Measurements from ENCODE around the gene DNAJC25. TPM values are rescaled to one million over a fixed set of nuclear protein-coding genes. Genes with fewer than 3 reads are reported as not detected.

DNAJC25 gene
- total RNA-seq, 1 experiment from 2014 or later: 6.1 TPM

DNA sequence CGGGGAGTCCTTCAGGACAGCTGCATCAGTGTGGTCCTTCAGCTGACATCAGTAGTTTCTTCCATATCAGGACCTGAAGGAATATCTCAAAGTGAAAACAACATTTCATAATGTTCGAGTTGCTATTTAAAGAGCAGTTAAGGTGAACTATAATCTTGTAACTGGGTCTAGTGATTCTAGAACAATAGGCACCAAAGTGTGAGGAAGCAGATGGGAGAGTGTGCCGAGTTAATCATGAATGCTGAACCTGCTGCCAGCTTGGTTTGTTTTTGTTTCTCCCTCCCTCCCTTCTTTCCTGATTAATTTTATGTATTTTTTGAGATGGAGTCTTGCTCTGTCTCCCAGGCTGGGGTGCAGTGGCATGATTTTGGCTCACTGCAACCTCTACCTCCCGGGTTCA lies 28.1 kb upstream of the DNAJC25 start:
- POLR2A ChIA-PET (ENCODE audit: low non-redundant PET): no interaction called here

DNA sequence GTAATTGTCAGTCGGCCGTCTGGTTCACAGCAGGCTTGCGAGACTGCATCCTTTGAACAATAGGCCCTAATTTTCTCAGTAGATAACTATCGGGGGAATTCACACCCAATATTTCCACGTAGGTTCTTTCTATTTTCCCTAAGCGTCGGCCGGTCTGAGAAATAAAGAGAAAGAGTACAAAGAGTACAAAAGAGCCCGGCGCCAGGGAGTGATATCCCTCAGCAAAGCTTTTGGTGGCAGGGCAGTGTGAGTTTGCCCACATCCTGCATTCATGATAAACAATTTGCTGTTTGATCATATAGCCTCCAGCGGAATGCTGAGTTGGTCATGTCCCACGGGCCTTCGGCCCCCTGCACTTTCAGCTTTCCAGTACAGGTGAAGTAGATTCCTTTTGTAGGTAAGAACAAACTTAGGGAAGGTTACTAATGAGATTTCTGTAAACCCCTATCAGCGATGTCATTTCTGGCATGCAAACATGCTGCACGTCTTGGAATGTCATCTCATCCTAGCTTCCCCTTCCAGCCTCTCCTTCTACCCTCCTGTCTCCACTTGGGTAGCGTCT lies 27.0 kb upstream of the DNAJC25 start:
- CTCF ChIA-PET: no interaction called here
- intact Hi-C loops (cut with micrococcal nuclease; ENCODE audit: unreplicated experiment): no loop called here
- no peak for DNase-seq (ENCODE audit: low spot score)
- TF ChIP-seq, protein P1, sequence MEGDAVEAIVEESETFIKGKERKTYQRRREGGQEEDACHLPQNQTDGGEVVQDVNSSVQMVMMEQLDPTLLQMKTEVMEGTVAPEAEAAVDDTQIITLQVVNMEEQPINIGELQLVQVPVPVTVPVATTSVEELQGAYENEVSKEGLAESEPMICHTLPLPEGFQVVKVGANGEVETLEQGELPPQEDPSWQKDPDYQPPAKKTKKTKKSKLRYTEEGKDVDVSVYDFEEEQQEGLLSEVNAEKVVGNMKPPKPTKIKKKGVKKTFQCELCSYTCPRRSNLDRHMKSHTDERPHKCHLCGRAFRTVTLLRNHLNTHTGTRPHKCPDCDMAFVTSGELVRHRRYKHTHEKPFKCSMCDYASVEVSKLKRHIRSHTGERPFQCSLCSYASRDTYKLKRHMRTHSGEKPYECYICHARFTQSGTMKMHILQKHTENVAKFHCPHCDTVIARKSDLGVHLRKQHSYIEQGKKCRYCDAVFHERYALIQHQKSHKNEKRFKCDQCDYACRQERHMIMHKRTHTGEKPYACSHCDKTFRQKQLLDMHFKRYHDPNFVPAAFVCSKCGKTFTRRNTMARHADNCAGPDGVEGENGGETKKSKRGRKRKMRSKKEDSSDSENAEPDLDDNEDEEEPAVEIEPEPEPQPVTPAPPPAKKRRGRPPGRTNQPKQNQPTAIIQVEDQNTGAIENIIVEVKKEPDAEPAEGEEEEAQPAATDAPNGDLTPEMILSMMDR (conservative IDR thresholded peaks at IDR 0.05; ENCODE audit: low read depth, low read length): no peak
- TF ChIP-seq EZH2 (IDR thresholded peaks at IDR 0.05; ENCODE audit: borderline replicate concordance, low read depth, low read length, poor library complexity, severe bottlenecking): no peak
- Histone ChIP-seq H3K4me3 (ENCODE audit: low read depth, low read length, poor library complexity, severe bottlenecking) (no peak overlapping the region), H3K4me1 (ENCODE audit: insufficient read depth, low read length, poor library complexity, severe bottlenecking) (no peaks in the 10 kb centered on the region), H3K27me3 (replicated peaks; ENCODE audit: insufficient read depth, low read depth, low read length, poor library complexity) (no peaks in the 10 kb centered on the region), H3K27ac (ENCODE audit: low read depth, low read length, poor library complexity, severe bottlenecking) (no peak overlapping the region), H3K9me3 (ENCODE audit: low read depth, low read length, poor library complexity, severe bottlenecking) (no peaks in the 10 kb centered on the region), H3K36me3 (ENCODE audit: insufficient read depth, low read length, poor library complexity, severe bottlenecking) (no peaks in the 10 kb centered on the region)
- BruUV-seq (replicated peaks): no TSS peak
- POLR2A ChIA-PET (ENCODE audit: low non-redundant PET): no interaction called here

More for the DNA sequence above, 28.1 kb upstream of the DNAJC25 start:
- Histone ChIP-seq H3K36me3 (ENCODE audit: insufficient read depth, low read length, poor library complexity, severe bottlenecking) (no peaks in the 10 kb centered on the region), H3K27me3 (replicated peaks; ENCODE audit: insufficient read depth, low read depth, low read length, poor library complexity) (no peaks in the 10 kb centered on the region), H3K9me3 (ENCODE audit: low read depth, low read length, poor library complexity, severe bottlenecking) (no peaks in the 10 kb centered on the region), H3K4me3 (ENCODE audit: low read depth, low read length, poor library complexity, severe bottlenecking) (no peak overlapping the region), H3K27ac (ENCODE audit: low read depth, low read length, poor library complexity, severe bottlenecking) (no peak overlapping the region), H3K4me1 (ENCODE audit: insufficient read depth, low read length, poor library complexity, severe bottlenecking) (no peaks in the 10 kb centered on the region)
- CTCF ChIA-PET: no interaction called here
- DNase-seq (ENCODE audit: low spot score): no peak
- intact Hi-C loops (cut with micrococcal nuclease; ENCODE audit: unreplicated experiment): no loop called here
- TF ChIP-seq EZH2 (IDR thresholded peaks at IDR 0.05; ENCODE audit: borderline replicate concordance, low read depth, low read length, poor library complexity, severe bottlenecking): no peak
- TF ChIP-seq, protein P1 (conservative IDR thresholded peaks at IDR 0.05; ENCODE audit: low read depth, low read length): no peak
- no TSS peak for BruUV-seq (replicated peaks)

DNA sequence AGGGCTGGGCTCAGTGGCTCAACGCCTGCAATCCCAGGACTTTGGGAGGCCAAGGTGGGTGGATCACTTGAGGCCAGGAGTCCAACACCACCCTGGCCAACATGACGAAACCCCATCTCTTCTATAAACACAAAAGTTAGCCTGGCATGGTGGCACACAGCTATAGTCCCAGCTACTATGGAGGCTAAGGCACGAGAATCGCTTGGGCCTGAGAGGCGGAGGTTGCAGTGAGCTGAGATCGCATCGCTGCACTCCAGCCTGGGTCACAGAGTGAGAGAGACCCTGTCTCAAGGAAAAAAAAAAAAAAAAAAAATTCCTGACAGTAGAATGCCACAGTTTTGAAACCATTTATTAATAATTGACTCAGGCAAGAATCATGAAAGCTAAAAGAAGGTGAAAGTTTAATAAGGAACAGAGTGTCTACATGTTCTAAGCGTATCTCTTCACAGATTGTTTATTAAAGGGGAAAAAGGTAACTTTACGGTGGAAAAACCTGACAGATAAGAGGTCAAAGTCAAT lies 26.0 kb upstream of the DNAJC25 start:
- POLR2A ChIA-PET (ENCODE audit: low non-redundant PET): no interaction called here
- Histone ChIP-seq H3K9me3 (ENCODE audit: low read depth, low read length, poor library complexity, severe bottlenecking) (no peaks in the 10 kb centered on the region), H3K27ac (ENCODE audit: low read depth, low read length, poor library complexity, severe bottlenecking) (no peak overlapping the region), H3K27me3 (replicated peaks; ENCODE audit: insufficient read depth, low read depth, low read length, poor library complexity) (peaks cover 6% of the 10 kb centered on the region), H3K4me1 (ENCODE audit: insufficient read depth, low read length, poor library complexity, severe bottlenecking) (no peaks in the 10 kb centered on the region), H3K36me3 (ENCODE audit: insufficient read depth, low read length, poor library complexity, severe bottlenecking) (no peaks in the 10 kb centered on the region), H3K4me3 (ENCODE audit: low read depth, low read length, poor library complexity, severe bottlenecking) (no peak overlapping the region)
- intact Hi-C loops (cut with micrococcal nuclease; ENCODE audit: unreplicated experiment): no loop called here
- no peak for TF ChIP-seq EZH2 (IDR thresholded peaks at IDR 0.05; ENCODE audit: borderline replicate concordance, low read depth, low read length, poor library complexity, severe bottlenecking)
- TF ChIP-seq, protein P1 (conservative IDR thresholded peaks at IDR 0.05; ENCODE audit: low read depth, low read length): no peak
- DNase-seq (ENCODE audit: low spot score): no peak
- CTCF ChIA-PET: no interaction called here
- BruUV-seq (replicated peaks): no TSS peak

Measured in A673 (cell line).